Measurements from ENCODE around the gene KIAA1671.

The KIAA1671 gene

GRCh38 chr22:25018009-25018408 is 65.5 kb downstream of the KIAA1671 start:
- DNase-seq, result no peak

GRCh38 chr22:25019427-25020184 is 67.1 kb downstream of the KIAA1671 start:
- DNase-seq, result no peak

DNA sequence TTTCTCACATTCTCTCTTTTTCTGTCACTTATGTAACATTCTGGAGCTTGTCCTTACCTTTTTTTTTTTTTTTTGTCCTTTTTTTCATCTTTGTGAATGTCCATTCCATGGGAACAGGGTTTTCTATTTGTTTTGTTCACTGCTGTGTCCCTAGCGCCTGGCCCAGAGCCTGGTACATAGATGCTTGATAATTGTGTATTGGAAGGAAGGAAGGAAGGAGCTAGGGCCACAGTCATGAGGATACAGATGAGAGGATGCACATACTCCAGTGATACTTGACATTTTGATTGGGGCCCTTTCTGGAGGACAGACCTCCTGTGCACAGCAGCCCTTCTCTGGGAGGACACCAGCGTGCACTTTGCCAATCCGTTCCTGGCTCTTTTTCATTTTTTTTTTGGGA is 68.9 kb downstream of the KIAA1671 start:
- no peak for DNase-seq

- no peak for DNase-seq
Observed at GRCh38 chr22:25021976-25022711, 69.6 kb downstream of the KIAA1671 start.

DNA sequence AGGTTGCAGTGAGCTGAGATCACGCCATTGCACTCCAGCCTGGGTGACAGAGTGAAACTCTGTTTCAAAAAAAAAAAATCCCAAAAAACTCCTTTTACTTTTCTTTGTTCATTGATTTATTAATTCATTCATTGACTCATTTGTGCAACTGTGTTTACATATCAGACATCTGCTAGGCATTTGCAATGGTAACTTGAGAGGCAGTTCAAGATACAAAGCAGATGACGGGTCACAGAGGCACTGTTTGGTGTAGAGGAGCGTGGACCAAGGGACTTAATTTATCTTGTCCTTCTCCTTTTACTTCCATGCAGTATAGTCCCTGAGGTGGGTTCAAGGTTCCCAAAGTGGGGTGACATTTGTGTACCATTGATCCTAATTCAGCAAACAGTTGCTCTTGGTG is 71.4 kb downstream of the KIAA1671 start:
- DNase-seq, result no peak

DNA sequence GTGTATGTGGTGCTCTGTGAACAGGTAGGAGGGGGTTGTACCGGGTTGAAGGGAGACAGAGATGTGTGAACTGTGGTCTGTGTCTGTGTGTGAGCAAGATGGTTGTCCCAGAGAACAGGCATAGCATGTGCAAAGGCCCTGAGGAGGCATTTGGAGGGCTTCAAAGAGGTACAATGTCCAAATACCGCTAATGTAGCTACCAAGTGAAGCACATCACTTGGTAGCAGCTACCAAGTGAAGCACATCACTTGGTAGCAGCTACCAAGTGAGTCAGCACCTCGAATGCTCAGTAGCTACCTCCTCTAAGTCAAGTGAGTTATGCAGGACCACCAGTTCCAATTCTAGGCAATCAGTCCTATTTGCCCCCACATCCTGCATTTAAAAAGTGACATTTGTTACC is 72.4 kb downstream of the KIAA1671 start:
- DNase-seq, result no peak

GRCh38 chr22:25025491-25026400 is 73.2 kb downstream of the KIAA1671 start:
- no peak for DNase-seq

DNA sequence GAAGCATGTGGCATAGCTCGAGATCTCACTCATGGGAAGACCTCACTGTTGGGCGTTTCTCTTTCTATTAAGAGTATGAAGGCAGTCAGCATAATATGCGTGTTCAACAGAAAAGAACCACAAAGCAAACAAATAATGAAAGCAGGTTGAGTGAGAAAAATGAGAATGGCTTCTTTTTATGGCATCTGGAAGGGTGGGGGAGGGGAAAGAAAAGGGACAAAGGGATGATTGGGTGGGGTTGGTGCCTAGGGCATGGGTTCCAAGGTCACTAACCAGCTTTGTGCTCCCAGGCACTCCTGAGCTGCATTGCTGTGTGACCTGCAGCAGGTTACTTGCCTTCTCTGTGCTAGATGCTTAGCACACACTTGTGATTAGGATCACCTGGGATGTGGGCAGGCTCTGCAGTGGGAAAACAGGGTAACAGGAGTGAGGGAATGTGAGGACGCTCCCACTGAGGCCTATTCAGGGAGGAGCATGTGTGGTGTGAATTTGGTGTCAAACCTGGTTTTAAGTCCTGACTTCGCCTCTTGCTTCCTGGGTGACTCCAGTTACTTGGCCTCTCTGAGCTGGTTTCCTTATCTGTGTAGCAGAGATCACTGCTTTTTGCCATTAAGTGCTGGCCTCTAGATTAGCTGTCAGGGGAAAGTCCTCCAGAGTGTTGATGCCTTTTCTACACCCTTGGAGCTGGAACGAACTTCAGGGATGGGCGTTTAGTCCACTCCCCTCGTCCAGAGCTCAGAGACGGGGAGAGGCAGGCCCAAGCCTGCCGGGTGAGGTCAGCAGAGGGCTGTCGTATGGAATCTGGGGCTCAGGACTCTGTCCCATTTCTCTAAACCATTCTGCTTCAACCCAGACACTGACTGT is 74.8 kb downstream of the KIAA1671 start:
- DNase-seq, result no peak

- DNase-seq, result no peak
Observed at GRCh38 chr22:25027959-25028840, 75.7 kb downstream of the KIAA1671 start.

- DNase-seq, result no peak
Observed at GRCh38 chr22:25028841-25029141, 76.3 kb downstream of the KIAA1671 start.

DNA sequence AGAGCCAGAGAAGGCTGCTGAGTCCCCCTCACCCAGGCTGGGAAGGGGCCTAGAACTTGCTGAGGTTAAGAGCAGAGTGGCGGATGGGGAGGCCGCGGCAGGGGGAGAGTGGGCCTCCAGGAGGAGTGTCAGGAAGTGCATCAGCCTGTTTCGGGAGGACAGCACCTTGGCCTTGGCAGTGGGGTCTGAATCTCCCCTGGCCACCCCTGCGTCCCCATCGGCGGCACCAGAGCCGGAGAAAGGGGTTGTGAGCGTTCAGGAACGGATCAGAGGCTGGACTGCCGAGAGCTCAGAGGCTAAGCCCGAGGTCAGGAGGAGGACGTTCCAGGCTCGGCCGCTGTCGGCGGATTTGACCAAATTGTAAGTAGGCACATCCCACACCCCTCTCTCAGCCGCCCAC is 76.7 kb downstream of the KIAA1671 start:
- no peak for DNase-seq

GRCh38 chr22:25030636-25031035 is 78.1 kb downstream of the KIAA1671 start:
- DNase-seq, result no peak

- DNase-seq, result no peak
Observed at GRCh38 chr22:25032066-25032465, 79.5 kb downstream of the KIAA1671 start.

DNA sequence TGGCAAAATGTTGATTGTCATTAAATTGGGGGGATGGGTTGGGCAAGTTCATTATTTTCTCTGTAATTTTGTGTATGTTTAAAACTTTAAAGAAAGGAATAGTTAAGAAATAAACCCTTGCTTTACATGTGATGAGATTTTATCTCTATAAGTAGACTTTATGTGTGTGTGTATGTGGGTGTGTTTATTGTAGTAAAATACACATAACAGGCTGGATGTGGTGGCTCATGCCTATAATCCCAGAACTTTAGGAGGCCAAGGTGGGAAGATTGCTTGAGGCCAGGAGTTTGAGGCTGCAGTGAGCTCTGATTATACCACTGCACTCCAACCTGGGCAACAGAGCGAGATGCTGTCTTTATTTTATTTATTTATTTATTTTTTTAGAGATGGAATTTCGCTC is 83.2 kb downstream of the KIAA1671 start:
- no peak for DNase-seq

GRCh38 chr22:25038239-25038638 is 85.7 kb downstream of the KIAA1671 start:
- DNase-seq, result no peak

DNA sequence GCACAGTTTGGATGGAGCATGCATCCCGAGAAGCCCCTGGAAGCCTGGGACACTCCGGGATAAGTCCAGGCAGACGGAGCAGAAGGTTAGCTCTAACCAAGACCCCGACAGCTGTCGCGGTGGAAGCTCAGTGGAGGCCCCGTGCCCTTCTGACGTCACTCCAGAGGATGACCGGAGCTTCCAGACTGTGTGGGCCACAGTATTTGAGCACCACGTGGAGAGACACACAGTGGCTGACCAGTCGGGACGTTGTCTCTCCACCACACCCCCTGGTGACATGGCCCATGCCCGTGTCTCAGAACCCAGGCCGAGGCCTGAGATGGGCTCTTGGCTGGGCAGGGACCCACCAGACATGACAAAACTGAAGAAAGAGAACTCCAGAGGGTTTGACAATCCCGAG is 86.3 kb downstream of the KIAA1671 start:
- no peak for DNase-seq

DNA sequence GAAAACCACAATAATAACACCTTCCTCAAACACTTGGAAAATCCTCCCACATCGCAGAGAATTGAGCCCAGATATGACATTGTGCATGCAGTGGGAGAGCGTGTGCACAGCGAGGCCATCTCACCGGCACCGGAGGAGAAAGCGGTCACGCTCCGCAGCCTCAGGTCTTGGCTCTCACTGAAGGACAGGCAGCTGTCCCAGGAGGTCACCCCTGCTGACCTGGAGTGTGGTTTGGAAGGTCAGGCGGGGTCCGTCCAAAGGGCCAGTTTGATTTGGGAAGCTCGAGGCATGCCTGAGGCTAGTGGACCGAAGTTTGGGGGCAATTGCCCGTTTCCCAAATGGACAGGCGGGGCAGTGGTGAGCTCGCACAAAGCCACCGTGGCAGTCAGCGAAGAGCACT is 86.7 kb downstream of the KIAA1671 start:
- DNase-seq, result no peak

DNA sequence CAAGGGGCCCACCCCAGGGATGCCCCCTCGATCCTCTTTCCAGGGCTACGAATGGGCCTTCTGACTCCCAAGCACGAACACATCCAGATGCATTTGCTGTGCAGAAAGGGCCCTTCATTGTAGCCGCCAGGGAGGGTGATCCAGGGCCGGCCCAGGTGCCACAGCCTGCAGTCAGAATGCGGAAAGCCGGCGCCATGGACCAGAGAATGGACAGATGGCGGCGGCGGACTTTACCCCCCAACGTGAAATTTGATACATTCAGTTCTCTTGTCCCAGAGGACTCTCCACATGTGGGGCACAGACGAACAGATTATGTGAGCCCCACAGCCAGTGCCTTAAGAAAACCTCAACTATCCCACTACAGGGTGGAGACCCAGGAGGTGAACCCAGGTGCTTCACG is 87.2 kb downstream of the KIAA1671 start:
- DNase-seq, result no peak

DNA sequence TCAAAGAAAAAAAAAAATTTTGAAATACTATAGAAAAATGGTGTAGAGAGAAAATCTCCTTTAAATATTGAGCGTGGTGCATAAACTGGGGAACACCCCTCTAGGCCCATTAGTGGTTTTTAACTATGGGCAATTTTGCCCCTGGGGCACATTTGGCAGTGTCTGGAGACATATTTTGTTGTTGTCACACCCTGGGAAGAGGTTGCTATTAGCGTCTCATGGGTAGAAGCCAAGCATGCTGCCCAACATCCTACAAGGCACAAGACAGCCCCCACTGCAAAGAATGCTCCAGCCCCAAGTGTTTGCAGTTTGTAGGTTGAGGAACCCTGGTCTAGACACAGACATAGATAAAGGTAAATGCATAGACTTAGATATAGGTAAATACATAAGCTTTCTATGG is 92.6 kb downstream of the KIAA1671 start:
- DNase-seq, result no peak

GRCh38 chr22:25048071-25048470 is 95.6 kb downstream of the KIAA1671 start:
- DNase-seq, result no peak

Data from DMS79 treated with DMSO at 0.1 percent for 48 hours (cell line).